ENCODE measurements around the gene ELMO1.
A peak's percentile ranks its signal among the peaks of the same experiment; 100 is the strongest.

ELMO1 gene

DNA sequence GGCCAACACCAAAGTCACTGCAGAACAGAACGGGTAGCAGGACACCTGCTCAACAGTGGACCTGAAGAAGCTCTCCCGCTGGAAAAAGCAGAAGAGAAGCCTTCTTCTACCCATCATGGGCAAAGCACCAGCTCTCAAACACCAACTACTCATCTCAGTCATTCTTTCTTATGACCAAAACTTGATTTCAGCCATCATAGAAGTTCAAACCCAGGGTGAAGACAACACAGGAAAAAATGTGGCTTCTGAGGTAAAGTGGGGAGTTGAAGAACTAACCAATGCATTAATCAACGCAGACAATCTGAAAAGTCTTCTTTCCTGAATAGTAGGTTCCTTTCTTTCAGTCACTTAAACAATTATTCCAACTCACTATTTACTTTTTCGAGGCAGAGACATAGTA is 83.3 kb downstream of the ELMO1 start:
- Mint-ChIP-seq H3K27ac (peak overlapping the region; percentile 95), H3K9me3 (peaks cover 6% of the 10 kb centered on the region), H3K4me3 (peak overlapping the region; percentile 8), H3K4me1 (ENCODE audit: low read depth) (peaks cover 87% of the 10 kb centered on the region), H3K27me3 (no peaks in the 10 kb centered on the region), H3K36me3 (ENCODE audit: low read depth) (peaks cover 10% of the 10 kb centered on the region)

GRCh38 chr7:37364856-37365255 is 83.8 kb downstream of the ELMO1 start:
- H3K27ac Mint-ChIP-seq: peak overlapping the region; percentile 95
- peak overlapping the region; percentile 8 for H3K4me3 Mint-ChIP-seq
- no peaks in the 10 kb centered on the region for H3K27me3 Mint-ChIP-seq
- H3K9me3 Mint-ChIP-seq: peaks cover 6% of the 10 kb centered on the region
- peaks cover 6% of the 10 kb centered on the region for H3K36me3 Mint-ChIP-seq (ENCODE audit: low read depth)
- H3K4me1 Mint-ChIP-seq (ENCODE audit: low read depth): peaks cover 87% of the 10 kb centered on the region

- Mint-ChIP-seq H3K27ac (peak overlapping the region; percentile 95), H3K4me3 (peak overlapping the region; percentile 8), H3K4me1 (ENCODE audit: low read depth) (peaks cover 93% of the 10 kb centered on the region), H3K27me3 (no peaks in the 10 kb centered on the region), H3K9me3 (peaks cover 6% of the 10 kb centered on the region), H3K36me3 (ENCODE audit: low read depth) (peaks cover 6% of the 10 kb centered on the region)
These were observed 84.8 kb downstream of the ELMO1 start for GRCh38 chr7:37363536-37364491.

DNA sequence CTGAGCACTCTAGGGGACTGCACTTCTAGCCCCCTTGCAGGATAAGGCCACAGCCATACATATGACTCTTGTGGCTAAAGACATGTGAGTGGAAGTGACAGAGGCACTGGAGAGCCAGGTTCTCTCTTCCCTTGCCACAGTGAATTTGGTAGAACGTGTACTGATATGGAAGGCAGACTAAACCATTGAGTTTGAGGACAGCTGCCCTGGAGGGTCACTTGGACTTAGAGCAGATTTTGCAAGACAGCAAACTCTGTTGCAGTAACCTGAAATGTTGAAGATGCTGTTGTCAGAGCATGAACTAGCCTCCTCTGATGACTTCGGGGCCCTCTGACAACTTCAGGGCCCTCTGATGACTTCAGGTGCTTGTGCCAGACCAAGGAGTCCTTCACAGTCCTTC is 85.9 kb downstream of the ELMO1 start:
- H3K9me3 Mint-ChIP-seq: peaks cover 6% of the 10 kb centered on the region
- peak overlapping the region; percentile 8 for H3K4me3 Mint-ChIP-seq
- peaks cover 93% of the 10 kb centered on the region for H3K4me1 Mint-ChIP-seq (ENCODE audit: low read depth)
- peaks cover 5% of the 10 kb centered on the region for H3K36me3 Mint-ChIP-seq (ENCODE audit: low read depth)
- H3K27ac Mint-ChIP-seq: peak overlapping the region; percentile 95
- H3K27me3 Mint-ChIP-seq: no peaks in the 10 kb centered on the region

DNA sequence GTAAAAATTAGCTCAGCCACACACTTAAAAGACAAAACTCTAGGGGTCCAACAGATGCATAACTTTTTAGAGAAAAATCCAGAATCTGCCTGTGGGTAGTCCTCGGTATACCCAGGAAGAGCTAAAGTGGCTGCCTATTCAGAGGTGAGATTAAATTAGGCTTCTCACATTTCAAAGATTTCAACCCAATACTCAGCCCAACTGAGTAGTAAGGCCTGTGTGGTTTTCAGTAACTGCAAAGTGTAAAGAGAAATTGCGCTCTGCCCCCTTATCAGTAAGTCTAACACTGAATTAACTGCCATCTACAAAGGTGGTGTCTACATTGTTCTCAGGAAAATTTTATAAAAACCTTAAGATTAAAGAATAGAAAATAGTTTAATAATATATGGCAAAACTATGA is 88.2 kb downstream of the ELMO1 start:
- H3K9me3 Mint-ChIP-seq: no peaks in the 10 kb centered on the region
- H3K36me3 Mint-ChIP-seq (ENCODE audit: low read depth): peaks cover 7% of the 10 kb centered on the region
- H3K27ac Mint-ChIP-seq: peak overlapping the region; percentile 91
- no peaks in the 10 kb centered on the region for H3K27me3 Mint-ChIP-seq
- H3K4me3 Mint-ChIP-seq: peak overlapping the region; percentile 28
- H3K4me1 Mint-ChIP-seq (ENCODE audit: low read depth): peaks cover 91% of the 10 kb centered on the region

DNA sequence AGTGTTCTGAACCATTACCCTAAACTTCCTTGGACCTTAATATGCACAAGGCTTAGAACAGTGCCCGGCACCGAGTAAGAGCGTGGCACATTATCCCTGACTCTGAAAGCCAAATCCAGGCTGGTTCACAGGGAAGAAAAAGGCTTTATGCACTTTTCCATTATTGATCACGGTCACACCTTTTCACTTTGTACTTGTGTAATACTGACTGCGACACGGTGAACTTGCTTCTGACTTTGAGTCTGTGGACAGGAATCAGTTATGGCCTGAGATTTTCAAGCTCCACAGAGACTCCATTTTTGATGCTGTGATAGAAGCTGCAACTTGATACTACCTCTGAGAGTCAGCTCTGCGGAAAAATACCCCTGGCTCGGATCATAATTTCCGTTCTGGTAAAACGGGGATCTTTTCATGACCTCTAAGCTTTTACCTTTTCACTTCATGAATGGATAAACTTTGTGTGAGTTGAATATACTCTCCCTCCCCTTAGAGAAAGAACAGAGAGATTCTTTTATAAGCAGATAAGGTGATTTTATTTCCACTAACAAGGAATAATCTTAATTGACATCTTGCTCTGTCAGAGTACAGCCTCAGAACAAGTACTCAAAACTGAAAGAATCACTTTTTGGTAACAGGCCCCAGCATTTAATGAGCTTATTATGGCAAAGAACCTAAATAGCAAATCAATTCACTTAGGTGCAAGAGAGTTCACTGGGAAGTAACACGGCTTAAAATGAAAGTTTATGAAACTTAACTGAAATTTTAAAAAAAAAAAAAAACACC is 88.8 kb downstream of the ELMO1 start:
- peak overlapping the region; percentile 28 for H3K4me3 Mint-ChIP-seq

GRCh38 chr7:37359180-37359579 is 89.5 kb downstream of the ELMO1 start:
- no peaks in the 10 kb centered on the region for H3K27me3 Mint-ChIP-seq
- no peak overlapping the region for H3K4me3 Mint-ChIP-seq
- H3K36me3 Mint-ChIP-seq (ENCODE audit: low read depth): peaks cover 7% of the 10 kb centered on the region
- H3K9me3 Mint-ChIP-seq: no peaks in the 10 kb centered on the region
- peak overlapping the region; percentile 91 for H3K27ac Mint-ChIP-seq
- H3K4me1 Mint-ChIP-seq (ENCODE audit: low read depth): peaks cover 91% of the 10 kb centered on the region

More for the DNA sequence above, 88.8 kb downstream of the ELMO1 start:
- no peaks in the 10 kb centered on the region for H3K27me3 Mint-ChIP-seq
- no peaks in the 10 kb centered on the region for H3K9me3 Mint-ChIP-seq
- H3K27ac Mint-ChIP-seq: peak overlapping the region; percentile 91
- H3K4me1 Mint-ChIP-seq (ENCODE audit: low read depth): peaks cover 91% of the 10 kb centered on the region
- H3K36me3 Mint-ChIP-seq (ENCODE audit: low read depth): peaks cover 7% of the 10 kb centered on the region

GRCh38 chr7:37357637-37357996 is 91.0 kb downstream of the ELMO1 start:
- Mint-ChIP-seq H3K4me3 (no peak overlapping the region), H3K27ac (no peak overlapping the region), H3K27me3 (no peaks in the 10 kb centered on the region), H3K4me1 (ENCODE audit: low read depth) (peaks cover 91% of the 10 kb centered on the region), H3K9me3 (no peaks in the 10 kb centered on the region), H3K36me3 (ENCODE audit: low read depth) (peaks cover 3% of the 10 kb centered on the region)

DNA sequence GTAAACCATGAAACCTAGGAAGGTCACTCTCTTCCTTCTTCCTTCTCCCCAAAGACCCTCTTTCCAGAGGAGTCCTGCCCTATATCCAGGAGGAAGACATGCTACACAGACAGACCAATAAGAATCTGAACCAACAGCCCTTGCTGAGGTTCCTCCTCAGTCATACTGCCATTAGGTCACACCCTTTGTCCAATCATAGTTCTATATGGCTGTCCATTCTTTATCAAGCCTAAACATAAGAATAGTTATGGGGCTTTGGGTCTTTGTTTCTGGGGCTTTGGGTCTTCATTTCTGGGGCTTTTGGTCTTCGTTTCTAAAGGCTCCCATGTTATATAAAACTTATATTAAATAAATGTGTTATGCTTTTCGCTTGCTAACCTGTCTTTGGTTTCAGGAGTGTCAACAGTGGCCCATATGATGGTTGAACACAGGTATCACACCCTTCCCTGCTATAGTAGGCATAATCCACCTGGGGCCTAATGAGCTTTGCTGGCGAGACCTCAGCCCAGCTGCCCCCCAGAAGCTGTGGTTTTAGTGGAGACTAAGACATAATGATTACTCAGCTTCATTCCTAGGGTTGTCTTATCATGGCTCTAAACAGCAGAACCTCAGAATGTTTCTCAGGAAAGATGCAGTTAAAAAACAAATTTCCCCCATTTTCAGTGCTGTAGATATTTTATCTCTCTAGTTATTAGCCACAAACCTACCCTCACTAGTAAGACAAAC is 91.6 kb downstream of the ELMO1 start:
- H3K4me3 Mint-ChIP-seq: no peak overlapping the region
- H3K4me1 Mint-ChIP-seq (ENCODE audit: low read depth): peaks cover 91% of the 10 kb centered on the region
- H3K27me3 Mint-ChIP-seq: no peaks in the 10 kb centered on the region
- no peaks in the 10 kb centered on the region for H3K9me3 Mint-ChIP-seq
- peak overlapping the region; percentile 69 for H3K27ac Mint-ChIP-seq
- H3K36me3 Mint-ChIP-seq (ENCODE audit: low read depth): peaks cover 3% of the 10 kb centered on the region

DNA sequence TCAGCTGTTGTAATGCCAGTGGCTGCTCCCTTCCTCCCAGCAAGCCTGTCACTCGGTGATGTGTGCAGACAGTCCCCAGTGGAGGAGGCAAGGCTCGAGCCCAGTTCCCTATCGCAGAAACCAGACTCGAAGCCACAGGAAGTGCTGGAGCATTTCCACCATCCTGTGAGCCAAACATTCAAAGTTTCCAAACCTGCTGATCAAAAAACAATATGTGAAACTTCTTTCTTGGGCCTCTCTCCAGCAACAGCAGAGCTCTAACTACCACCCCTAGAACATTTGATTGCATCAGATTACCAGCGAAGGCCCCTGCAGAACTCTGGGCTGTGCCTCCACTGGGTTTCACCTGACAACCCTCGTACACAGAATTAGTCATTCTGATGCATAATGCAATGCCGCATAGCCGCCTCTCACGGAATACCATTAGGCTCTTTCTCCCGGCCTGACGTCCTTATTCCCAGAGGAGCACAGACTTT is 94.0 kb downstream of the ELMO1 start:
- H3K27ac Mint-ChIP-seq: peak overlapping the region; percentile 99
- peaks cover 97% of the 10 kb centered on the region for H3K4me1 Mint-ChIP-seq (ENCODE audit: low read depth)
- no peaks in the 10 kb centered on the region for H3K9me3 Mint-ChIP-seq
- peak overlapping the region; percentile 86 for H3K4me3 Mint-ChIP-seq
- peaks cover 3% of the 10 kb centered on the region for H3K36me3 Mint-ChIP-seq (ENCODE audit: low read depth)
- H3K27me3 Mint-ChIP-seq: no peaks in the 10 kb centered on the region

DNA sequence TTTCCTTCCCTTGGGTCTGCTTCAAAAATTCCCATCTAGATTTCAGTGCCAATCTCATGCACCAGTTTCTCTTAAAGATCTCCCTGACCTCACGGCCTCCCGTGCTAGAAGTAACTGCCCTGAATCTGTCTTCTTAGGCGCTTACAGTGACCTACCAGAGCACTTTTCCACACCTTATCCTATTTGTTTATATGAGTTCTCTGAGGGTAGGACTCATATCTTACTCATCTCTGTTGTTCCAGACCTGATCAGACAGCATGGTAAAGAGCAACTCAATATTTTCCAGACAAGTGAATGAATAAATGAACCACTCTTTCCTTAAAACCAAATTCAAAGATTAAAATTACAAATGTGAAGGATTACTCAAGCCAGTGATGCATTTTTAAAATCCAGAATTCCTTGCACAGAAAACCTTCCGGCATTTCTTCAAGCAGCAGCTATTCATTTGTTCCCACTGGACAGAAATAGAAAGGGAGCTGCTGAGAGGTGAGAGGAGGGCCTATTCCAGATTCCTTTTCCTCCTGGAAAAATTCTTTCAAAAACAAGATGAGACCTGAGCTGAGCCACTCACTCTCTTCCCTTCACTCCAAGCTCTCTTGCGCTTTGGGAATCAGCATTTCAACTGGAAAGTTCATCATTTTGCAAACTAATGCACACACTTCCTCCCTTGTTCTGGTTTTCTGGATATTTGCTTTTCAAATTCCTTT is 94.6 kb downstream of the ELMO1 start:
- H3K4me3 Mint-ChIP-seq: peak overlapping the region; percentile 86
- H3K36me3 Mint-ChIP-seq (ENCODE audit: low read depth): peaks cover 3% of the 10 kb centered on the region
- no peaks in the 10 kb centered on the region for H3K27me3 Mint-ChIP-seq
- H3K27ac Mint-ChIP-seq: peak overlapping the region; percentile 99
- peaks cover 94% of the 10 kb centered on the region for H3K4me1 Mint-ChIP-seq (ENCODE audit: low read depth)
- H3K9me3 Mint-ChIP-seq: no peaks in the 10 kb centered on the region

DNA sequence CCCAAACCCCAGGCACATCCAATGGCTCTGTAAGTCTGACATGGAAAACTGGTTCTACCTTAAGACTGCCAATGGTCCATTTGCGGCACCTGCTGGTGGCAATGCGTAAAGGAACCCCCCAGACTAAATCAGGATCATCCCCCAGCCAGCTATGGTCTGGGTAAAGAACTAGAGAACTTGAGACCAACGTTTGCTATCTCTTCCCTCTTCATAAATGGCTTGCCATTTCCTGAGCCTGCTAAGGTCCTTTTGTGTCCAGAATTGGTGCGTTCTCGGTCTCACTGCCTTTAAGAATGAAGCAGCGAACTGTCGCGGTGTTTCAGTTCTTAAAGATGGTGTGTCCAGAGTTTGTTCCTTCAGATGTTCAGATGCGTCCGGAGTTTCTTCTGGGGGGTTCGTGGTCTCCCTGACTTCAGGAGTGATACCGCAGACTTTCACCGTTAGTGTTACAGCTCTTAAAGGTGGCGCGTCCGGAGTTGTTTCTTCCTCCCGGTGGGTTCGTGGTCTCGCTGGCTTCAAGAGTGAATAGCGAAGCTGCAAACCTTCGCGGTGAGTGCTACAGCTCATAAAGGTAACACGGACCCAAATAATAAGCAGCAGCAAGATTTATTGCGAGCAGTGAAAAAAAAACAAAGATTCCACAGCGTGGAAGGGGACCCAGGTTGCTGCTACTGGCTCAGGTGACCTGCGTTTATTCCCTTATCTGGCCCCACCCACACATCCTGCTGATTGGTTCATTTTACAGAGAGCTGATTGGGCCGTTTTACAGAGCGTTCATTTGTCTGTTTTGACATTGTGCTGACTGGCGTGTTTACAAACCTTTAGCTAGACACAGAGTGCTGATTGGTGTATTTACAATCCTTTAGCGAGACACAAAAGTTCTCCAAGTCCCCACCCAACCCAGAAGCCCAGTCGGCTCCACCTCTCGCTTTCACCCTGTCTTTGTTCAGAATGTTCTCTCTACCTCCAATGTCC is 95.4 kb downstream of the ELMO1 start:
- peaks cover 93% of the 10 kb centered on the region for H3K4me1 Mint-ChIP-seq (ENCODE audit: low read depth)
- H3K36me3 Mint-ChIP-seq (ENCODE audit: low read depth): peaks cover 3% of the 10 kb centered on the region
- H3K9me3 Mint-ChIP-seq: no peaks in the 10 kb centered on the region
- H3K27ac Mint-ChIP-seq: peak overlapping the region; percentile 99
- no peaks in the 10 kb centered on the region for H3K27me3 Mint-ChIP-seq
- H3K4me3 Mint-ChIP-seq: peak overlapping the region; percentile 86

GRCh38 chr7:37352251-37352880 is 96.3 kb downstream of the ELMO1 start:
- Mint-ChIP-seq H3K4me3 (peak overlapping the region; percentile 86), H3K27me3 (no peaks in the 10 kb centered on the region), H3K9me3 (no peaks in the 10 kb centered on the region), H3K4me1 (ENCODE audit: low read depth) (peaks cover 87% of the 10 kb centered on the region), H3K27ac (peak overlapping the region; percentile 99), H3K36me3 (ENCODE audit: low read depth) (peaks cover 3% of the 10 kb centered on the region)

Measured in stimulated activated naive CD8-positive, alpha-beta T cell treated with anti-CD3 and anti-CD28 coated beads, Interleukin-15, Interleukin-2, amounts not matched to agents 100 ng/mL and 50 ng/mL, for 24 hours (primary cell).